ENCODE results near the gene UGT1A1.

Gene UGT1A1

DNA sequence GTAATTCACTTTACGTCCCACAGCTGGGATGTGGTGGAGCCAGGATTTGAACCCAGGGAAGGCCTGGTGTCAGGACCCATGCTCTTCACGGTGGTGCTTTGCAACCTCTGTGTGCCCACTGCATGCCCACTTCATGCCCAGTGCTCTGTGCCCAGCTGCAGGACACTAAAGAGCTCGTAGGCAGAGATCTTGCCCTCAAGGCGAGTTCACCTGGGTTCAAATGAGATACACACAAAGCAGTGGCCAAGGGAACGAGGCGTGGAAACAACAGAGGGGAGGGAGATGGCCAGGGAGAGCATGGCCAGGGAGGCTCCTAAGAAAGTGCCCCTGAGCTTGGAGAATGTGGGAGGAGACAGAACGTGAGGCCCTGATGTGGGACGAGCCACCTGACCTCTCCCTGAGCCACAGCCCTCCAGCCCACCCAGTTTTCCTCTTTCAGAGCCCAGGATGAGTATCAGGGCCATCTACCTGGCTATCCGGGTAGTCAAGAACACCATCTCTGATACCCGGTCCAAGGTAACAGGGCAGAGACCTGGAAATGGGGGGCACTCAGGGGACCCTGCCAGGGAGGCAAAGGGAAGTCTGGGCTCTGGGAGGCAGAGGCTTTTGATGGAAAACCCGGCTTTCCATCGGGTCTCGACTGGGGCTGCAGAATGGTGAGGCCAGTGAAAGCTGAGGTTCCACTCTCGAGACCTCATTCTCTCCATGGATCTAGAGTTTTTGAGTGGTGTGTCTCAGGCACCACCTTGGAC, 38.4 kb downstream of the UGT1A1 start:
- no peak for DNase-seq

DNA sequence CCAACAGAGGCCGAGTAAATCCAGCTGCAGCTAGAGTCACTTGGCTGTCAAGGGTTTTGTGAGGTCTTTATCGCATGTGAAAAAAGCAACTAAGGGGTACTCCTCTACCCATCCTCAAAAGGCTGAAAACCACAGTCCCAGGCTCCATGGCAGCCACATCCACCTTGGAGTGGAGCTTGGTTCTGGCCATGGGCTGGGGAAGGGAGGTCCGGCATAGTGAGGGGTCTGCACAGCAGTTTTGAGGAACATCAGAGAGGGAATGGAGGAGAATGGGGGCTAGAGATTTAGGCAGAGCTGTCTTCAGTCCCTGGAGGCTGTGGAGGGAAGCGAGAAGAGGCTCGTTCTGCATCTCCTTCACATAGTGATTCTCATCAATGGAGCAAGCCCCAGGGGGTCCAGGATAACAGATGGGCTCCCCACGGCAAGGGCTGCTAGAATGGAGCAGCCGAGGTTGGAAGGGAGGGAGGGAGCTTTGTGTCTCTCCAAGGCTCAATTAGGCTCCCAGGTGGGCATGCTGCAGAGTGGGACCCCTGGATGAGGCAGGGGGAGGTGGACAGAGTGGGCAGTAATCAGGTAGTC, 39.1 kb downstream of the UGT1A1 start:
- no peak for DNase-seq

DNA sequence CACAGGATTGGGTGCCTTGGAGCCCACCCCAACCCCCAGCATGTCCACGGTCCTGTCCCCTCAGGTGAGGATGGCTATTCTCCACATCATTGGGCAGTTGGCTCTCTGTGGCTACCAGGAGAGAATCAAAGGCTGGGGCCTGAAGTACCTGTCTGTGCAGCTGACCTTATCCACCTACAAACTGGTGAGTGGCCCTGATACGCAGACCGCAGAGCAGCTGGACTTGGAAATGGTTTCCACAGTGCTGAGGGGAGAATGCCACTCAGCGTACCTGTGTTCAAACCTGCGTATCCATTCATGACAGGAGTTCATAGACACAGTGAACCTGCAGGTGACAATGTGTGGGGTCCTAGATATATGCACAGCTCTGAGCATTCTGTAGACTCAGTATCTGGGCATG, 39.6 kb downstream of the UGT1A1 start:
- DNase-seq = no peak

DNA sequence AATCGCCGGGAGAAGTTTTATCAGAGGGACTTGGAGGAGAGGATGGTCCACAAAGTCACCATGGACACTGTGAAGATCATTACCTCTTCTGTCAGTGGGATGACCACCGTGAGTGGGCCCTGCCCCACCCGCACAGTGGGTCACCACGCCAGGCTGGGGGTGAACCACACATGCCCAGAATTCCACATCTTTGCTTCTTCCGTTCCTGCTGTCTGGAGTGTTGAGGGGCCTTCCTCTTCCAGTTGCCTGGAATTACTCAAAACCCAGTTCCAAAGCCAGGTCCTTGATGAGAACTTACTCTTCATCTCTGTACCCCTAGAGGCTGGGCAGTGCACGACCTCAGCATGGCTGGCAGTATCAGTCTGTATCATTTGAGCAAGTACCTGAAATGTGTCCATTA, 40.1 kb downstream of the UGT1A1 start:
- no peak for DNase-seq

DNA sequence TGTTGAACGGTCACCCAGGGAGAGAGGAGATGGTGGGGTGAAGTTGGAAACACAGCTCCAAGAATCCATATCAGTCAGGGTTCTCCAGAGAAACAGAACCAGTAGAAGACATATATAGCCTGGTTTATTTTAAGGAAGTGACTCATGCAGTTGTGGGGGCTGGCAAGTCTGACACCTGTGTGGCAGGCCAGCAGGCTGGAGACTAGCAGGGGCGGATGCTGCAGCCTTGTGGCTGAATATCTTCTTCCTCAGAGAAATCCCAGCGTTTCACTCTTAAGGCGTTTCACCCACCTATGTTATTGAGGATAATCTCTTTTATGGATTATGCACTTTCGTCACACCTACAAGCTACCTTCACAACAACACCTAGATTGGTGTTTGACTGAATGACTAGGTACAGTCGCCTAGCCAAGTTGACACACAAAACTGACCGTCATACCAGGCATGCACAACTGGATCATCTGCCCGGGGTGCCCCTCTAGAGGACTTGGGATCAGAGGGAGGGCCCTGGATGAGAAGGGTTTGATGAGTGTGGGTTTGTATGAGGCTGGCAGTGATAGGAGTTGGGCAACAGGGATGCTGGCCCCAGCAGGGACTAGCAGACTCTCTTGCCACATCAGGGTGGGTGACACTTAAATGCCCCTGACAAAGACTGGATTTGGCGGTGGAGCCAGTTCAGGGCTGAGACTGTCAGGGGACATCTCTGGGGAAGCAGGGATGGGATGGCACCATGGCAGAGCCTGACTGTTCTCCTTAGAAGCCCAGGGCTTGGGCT, 41.5 kb downstream of the UGT1A1 start:
- DNase-seq = no peak

DNA sequence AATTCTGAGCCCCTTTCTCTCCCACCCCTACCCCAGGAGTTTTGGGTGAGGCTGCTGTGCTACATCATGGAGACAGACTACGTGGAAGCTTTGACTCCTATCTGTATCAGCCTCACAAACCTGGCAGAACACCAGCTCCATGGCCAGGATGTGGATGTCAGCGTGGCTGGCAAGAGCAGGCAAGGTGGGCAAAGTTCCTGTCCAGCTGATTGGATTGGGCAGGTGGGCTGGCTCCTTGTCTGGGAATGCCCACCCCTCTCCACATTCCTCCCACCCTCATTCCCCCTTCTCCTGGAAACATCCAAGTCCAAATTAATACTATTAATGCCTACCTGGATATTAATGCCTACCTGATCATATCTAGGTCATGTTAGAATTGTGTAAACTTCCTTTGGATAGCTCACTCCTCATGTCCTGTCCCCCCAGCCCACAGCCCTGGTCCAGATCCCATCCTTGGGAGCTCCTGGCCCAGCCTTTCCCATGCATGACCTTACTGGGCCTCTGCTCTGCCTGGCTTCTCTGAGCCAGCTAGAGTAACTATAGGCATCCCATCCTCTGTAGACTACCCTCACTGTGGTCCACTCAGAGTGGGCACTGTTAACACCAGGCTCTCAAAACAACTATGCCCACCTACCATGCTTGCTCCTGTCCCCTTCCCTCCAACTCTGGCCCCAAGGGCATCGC, 42.2 kb downstream of the UGT1A1 start:
- DNase-seq = no peak

DNA sequence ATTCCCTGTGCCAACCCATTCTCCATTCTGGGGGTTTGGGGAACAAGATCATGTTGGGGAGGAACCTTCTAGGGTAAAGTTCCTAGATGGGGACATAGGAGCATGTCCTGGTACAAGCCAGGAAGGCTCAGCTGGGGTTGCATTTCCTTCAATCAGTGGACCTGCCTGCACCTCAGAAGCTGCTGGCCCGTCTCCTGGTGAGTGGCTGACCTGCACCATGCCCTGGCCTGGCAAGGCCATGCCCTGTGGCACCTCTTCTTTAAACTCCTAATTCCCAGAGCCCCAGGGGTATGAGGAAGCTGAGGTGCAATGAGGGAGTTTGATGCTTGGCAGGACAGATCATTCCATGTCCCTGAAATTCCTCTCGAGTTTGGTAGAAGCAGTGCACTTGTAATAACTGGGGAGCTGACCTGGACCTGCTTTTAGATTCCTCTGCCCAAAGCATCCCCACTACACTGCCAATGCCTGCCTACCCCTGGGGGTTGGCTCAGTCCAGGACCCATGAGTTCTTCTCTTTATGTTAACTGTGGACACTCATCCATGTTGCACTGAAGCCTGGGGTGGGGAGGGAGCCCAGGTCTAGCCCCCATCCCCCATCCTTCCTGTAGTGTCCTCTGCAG, 43.3 kb downstream of the UGT1A1 start:
- DNase-seq = no peak

DNA sequence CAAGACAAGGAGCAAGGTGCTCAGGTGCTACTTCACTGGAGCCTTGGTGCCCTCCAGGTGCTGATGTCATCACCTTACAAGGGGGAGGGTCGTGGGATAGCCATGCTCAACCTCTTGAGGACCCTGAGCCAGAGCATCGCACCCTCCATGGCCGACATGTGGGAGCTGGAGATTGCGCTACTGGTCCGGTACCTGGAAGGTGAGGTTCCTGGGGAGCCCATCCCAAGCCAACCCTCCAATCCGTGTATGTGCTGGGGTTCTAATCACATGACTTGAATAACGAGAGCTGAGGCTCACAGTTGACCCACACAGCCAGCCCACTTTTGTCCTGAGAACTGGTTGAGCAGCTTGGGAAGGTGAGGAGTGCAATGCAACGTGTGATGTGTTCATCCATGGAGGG, 43.9 kb downstream of the UGT1A1 start:
- no peak for DNase-seq

DNA sequence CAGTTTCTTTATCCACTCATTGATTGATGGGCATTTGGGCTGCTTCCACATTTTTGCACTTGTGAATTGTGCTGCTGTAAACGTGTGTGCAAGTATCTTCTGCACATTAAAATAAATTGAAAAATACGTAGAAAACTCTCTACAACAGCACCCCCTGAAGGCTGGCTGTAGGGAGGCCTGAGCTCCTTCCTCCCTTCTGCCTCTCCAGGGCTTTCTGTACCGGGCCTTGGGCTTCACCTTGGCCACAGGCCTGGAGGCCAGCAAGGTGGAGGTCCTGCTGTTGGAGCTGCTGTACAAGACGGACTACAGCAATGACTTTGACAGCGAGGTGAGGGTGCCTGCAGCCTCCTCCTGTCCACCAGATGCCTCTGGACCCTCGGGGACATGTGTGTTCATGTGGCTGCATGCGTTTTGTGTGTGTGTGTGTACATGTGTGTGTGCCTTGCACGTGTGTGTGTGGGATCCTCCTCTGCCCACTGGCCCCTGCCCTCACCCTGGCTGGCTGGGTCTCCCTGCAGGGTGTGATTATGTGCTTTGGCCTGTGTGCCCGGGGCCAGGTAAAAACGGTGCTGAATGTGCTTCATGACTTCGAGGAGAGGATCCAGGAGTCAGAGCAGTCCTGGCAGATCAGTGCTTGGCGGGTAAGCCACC, 47.3 kb downstream of the UGT1A1 start:
- DNase-seq = no peak

DNA sequence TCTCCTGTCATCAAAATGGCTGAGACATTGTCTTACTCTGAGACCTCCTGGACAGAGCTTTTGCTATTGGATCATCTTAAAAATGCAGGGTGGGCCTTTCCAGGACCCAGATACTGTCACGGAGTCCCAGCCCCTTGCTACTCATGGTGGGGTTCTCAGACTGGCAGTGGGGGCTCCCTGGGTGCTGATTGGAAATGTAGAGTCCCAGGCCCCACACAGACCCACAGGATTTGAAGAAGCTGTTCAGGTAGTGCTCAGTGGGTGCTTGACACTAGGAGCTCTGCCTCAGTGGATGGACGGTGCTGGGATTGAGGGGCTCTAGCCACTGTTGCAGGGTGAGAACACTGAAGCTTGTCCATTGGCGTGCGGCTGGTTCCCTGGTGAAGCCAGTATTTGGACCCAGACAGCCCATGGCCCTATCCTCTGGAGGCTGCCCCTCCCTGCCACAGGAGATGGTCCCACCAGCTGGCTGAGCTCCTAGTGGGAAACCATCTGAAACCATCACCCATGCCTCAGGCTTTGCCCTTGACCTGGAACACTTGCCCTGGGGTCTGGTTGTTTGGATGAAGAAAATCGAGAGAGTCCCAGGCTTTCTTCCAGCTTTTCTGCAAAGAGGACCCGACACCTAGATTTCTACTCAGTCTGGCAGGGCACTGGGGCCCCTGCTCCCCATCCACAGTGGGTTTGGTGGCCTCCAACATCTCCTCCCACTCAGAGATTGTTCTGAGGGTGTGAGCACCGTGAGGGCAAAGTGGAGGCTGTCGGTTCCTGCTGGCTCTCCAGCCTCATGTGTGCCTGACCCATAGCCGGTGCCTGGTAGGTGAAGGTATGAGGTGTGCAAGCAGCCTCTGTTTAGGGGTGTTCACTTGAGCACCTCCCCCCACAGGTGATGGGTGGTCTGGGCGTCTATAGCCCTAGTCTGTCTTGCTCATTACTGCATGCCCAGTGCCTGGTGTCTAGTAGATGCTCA, 48.2 kb downstream of the UGT1A1 start:
- no peak for DNase-seq

DNA sequence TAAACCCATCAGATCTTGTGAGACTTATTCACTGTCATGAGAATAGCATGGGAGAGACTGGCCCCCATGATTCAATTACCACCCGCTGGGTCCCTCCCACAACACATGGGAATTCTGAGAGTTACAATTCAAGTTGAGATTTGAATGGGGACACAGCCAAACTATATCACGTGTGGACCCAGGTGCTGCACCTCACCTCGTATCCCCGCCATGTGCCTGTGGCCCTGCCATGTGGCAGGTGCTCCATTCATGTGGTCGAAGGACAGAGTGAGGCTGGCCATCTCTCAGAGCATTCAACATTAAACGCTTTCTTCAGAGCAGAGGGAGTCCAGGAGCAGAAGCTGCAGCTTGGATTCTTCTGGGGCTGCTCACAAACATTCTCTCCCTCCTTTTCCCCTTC, 50.3 kb downstream of the UGT1A1 start:
- no peak for DNase-seq

DNA sequence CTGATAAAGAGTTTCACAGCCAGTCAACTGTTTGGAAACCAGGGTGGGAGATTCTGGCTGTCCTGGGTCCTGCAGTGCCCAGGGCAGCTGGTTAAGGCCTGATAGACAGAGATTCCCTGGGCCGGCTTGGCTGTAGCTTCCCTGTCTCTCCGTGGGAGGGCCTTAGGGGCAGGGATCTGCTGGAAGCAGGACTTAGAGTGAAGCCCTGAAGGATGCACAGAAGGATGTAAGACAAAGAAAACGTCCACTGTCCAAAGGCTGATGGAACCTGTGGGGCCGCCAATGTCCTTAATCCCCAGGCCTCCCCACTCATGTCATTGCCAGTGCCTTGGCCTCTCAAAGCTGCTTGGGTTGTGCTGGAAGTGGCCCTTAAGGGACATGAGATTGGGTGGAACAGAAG, 51.0 kb downstream of the UGT1A1 start:
- no peak for DNase-seq

DNA sequence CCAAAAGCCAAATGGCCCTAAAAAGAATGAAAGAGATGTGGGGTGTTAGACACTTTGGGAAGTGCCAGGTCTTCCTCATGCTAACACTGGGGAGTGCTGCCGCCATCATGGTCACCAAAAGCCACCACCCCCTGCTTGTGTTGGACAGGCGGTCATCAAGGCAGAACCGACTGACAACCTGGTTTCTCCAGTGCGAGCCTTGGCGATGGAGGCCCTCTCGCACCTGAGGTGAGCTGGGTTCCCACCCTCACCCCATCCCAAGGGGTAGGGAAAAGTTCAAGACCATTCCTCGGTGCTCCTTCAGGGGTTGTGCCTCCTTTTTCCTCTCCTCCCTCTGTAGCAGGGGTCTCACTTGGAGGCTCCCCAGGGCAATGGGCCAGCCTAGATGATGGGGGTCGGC, 51.7 kb downstream of the UGT1A1 start:
- DNase-seq = no peak

DNA sequence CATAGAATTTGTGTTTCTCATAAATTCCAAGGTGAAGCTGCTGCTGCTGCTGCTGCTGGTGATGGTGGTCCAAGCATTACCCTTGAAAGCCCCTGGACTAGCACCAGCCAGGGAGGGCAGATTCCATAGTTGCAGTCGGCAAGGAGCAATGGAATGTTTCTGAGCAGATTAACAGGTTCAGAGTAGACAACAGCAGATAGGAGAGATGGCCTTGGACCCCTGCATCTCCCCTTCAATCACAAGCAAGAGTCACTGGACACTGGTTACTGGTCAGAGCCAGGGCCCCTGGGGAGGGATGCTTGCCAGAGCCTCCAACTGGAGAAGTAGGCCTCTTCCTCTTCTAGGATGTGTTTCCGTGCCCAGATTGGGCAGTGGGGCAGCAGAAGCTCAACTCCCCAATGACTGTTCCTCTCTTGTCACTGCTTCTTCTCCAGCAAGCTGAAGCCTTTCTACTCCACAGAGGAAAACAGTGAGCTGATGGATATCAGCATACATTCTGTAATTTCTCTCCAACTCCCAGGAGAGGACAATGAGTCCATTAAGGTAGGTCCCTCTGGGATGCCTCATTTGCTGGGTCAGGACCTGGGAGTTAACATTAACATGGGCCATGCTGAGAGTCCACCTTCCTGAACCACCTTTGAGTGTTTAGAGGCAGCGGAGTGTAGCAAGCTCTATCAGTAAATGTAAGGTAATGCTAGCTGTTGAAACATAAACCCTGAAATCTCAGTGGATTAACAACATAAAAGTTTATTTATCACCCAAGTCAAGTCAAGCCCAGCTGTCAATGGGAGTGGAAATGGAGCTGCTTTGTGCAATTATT, 53.4 kb downstream of the UGT1A1 start:
- DNase-seq = no peak

DNA sequence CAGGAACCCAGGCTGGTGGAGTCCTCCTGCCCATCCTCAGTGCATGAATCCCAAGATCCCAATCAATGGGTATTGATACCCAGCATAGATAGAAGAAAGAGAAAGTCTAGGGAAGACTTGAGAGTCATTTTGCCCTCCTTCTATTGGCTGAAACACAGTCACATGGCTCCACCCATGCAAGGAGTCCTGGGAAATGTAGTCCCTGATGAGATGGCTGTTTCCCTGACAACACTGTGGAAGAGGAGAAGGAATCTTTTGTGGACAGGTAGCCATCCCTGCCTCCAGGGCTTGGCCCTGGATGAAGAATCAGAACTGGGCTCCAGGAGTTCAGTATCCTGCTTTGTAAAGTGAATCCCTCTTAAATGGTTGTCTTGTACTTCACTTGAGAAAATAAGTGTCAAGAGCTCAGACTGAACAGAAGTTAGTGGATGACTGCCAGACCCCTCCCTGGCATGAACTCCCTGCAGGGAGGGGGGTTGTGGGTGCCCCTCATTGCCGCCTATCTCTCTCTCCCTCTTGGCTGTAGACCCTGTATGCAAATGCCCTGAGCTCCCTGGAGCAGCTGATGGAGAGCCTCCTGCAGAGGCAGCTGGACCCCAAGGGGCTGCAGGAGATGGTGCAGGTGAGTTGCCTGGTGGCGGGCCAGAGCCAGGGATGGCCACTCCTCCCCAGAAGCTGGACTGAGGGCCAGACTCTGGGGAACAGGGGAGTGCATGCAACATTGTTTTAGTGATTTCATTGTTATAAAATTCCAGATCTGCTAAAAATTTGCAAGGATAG, 54.2 kb downstream of the UGT1A1 start:
- no peak for DNase-seq

DNA sequence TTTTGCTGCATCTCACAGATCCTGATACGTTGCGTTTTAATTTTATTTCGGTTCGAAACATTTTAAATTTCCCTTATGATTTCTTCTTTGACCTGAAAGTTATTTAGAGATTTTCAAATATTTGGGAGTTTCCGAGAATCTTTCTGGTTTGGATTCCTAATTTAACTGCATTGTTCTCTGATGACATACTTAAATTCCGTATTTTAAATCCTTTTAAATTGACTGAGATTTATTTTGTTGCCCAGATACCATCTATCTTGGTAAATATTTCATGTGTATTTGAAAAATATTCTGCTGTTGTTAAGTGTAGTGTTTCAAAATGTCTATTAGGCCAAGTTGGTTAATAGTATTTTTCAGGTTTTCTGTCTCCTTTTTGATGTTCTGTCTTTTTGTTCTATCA, 55.8 kb downstream of the UGT1A1 start:
- no peak for DNase-seq

DNA sequence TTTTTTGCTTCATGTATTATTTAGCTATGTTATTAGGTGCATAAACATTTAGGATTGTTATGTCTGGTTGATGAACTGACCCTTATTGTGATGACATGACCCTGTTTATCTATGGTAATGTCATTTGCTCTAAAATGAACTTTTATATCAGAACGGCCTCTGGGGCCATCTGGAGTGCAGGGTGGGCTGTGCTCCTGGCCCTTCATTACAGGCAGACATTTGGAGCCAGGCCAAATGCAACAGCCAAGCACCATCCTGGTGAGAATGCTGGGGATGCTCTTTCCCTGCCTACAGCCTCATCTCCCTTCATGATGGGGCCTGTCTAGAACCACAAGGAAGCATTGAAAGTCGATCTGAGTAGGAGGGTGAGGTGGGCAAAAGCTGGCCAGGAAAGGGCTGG, 56.3 kb downstream of the UGT1A1 start:
- DNase-seq = no peak

DNA sequence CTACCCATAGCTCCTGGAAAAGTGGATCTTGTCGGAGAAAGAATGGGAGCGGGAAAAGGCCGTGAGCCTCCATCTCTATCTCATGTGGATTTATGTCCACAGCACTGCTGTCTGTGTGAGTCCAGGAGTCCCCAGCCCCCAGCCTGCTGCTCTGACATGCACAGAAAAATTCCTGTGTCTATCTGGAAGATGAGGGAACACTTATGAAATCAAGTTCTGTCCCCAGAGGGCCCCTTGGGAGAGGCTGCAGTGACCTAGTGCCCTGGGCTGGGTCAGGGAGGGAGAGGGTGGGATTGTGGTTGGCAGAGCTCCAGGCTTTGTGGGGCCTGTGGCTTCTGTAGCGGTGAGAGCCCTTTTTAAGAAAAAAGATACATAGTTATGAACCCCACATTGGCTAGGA, 56.7 kb downstream of the UGT1A1 start:
- DNase-seq = no peak

DNA sequence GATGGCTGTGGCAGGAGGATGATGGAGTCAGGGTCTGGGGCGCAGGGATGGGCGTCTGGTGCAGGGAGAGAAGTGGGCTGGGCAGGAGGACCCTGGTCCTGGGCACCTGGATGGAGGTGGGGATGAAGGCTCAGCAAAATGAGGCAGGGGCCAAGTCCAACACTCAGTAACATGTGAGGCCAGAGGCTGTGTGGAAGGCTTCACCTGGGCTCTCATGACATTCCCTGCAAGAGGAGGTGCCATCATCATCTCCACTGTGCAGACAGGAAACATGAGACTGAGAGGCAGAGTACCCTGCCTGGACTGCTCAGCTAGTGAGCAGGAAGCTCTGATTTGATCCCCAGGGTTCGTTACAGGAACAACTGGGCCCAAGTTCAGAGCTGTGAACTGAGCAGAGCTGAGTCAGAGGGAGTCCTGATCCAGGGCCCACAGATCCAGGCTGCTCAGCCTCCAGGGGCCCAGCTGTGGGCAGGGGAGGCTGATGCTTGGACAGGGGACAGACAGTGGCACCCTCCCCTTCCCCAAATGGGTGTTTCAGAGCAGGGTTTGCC, 57.4 kb downstream of the UGT1A1 start:
- DNase-seq = no peak
